LNCaP clone FGC (cell line): ENCODE data around the gene CLIC6.
A peak's percentile ranks its signal among the peaks of the same experiment; 100 is the strongest.

ENCODE experiments used
- DNase-seq: peaks from one replicate; pipeline ENCODE4 v3.0.0-alpha.2; 2011; ENCODE audit warnings: low read depth
- H3K4me3 ChIP-seq: 2 replicates; pipeline ENCODE4 v1.5.1; 2011; ENCODE audit warnings: mild to moderate bottlenecking, low read depth, low read length, control low read depth
- CTCF ChIP-seq: IDR thresholded peaks from 2 replicates; pipeline ENCODE4 v1.5.1; 2012; ENCODE audit warnings: mild to moderate bottlenecking; ENCODE audit not compliant: control insufficient read depth, insufficient read depth; ENCODE audit errors: extremely low read depth

Gene CLIC6

GRCh38 chr21:34743831-34744230 is 75.0 kb downstream of the CLIC6 start:
- no peak for DNase-seq
- no peak for TF ChIP-seq CTCF
- H3K4me3 ChIP-seq: no peak overlapping the region

GRCh38 chr21:34744801-34745200 is 76.0 kb downstream of the CLIC6 start:
- no peak overlapping the region for H3K4me3 ChIP-seq
- TF ChIP-seq CTCF: no peak
- no peak for DNase-seq

GRCh38 chr21:34745557-34746255 is 76.9 kb downstream of the CLIC6 start:
- TF ChIP-seq CTCF: peak; percentile 95
- H3K4me3 ChIP-seq: no peak overlapping the region
- peak; percentile 30 for DNase-seq

- DNase-seq: no peak
- H3K4me3 ChIP-seq: no peak overlapping the region
- TF ChIP-seq CTCF: no peak
Observed at GRCh38 chr21:34748862-34749261, 80.1 kb downstream of the CLIC6 start.

- no peak for TF ChIP-seq CTCF
- DNase-seq: no peak
- no peak overlapping the region for H3K4me3 ChIP-seq
Observed at GRCh38 chr21:34754690-34755647, 86.2 kb downstream of the CLIC6 start.

GRCh38 chr21:34761758-34762330 is 93.0 kb downstream of the CLIC6 start:
- no peak for TF ChIP-seq CTCF
- no peak overlapping the region for H3K4me3 ChIP-seq
- DNase-seq: no peak
